Left forelimb (tissue), 1 donor: ENCODE data around the gene TMEM225B.
"Not testable (repeated sequence)": the region's sequence is repeated elsewhere in the genome, so short reads cannot be mapped to it uniquely, and the experiment has no call there.

Source experiments
- DNase-seq: peaks from one replicate; pipeline ENCODE4 v3.0.0-alpha.2; 2018; ENCODE audit warnings: low spot score

Gene TMEM225B, protein sequence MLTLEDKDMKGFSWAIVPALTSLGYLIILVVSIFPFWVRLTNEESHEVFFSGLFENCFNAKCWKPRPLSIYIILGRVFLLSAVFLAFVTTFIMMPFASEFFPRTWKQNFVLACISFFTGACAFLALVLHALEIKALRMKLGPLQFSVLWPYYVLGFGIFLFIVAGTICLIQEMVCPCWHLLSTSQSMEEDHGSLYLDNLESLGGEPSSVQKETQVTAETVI

DNA sequence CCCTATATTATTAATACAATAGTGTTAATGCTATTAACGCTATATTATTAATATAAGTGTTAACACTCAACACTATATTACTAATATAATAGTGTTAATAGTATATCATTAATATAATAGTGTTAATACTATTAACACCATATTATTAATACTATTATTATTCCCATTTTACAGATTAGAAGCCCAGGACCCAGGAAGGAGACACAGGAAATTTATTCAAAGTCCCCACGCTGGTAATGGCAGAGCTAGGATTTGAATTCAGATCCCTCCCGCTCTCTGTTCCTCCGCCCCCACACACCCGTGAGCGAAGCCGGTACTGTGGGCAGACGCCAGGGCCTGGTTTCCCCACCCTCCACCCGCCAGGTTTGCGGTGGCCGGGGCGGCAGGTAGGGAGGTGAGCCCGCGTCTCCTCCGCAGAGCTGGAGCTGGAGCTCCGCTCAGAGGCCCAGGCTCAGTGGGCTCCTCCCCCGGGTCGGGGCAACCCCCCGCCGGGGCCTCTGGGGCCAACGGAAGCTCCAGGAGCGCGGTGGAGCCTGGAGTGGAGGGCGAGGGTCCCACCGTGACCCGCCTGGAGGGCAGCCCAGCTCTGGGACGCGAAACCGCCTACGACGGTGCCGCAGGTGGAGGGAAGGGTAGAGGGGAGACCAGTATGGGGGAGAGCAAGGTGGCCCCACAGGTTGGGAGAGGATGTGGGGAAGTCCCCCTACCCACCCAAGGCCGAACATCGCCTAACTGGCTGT is at the start of gene TMEM225B:
TSS of gene TMEM225B (plus strand) at position 506 of the 740 bp plus-strand sequence. CDS start 6,122 bp downstream, outside the sequence.
- no peak for DNase-seq

DNA sequence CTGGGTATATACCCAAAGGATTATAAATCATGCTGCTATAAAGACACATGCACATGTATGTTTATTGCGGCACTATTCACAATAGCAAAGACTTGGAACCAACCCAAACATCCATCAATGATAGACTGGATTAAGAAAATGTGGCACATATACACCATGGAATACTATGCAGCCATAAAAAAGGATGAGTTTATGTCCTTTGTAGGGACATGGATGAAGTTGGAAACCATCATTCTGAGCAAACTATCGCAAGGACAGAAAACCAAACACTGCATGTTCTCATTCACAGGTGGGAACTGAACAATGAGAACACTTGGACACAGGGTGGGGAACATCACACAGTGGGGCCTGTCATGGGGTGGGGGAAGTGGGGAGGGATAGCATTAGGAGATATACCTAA is 48.5 kb upstream of the TMEM225B start:
- DNase-seq = not testable (repeated sequence)

DNA sequence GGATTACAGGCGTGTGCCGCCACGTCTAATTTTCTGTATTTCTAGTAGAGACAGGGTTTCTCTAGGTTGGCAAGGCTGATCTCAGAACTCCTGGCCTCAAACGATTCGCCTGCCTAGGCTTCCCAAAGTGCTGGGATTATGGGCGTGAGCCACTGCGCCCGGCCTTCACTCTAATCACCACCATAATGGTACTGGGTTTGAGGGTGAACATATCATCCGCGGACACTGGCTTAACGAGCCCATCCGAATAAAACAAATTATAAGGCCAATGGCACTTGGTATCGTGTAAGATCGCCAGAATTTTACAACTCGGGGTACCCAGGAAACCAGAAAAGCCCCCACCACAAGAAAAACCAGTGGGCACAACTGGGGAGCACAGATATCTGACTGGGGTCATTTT is 46.7 kb upstream of the TMEM225B start:
- no peak for DNase-seq

DNA sequence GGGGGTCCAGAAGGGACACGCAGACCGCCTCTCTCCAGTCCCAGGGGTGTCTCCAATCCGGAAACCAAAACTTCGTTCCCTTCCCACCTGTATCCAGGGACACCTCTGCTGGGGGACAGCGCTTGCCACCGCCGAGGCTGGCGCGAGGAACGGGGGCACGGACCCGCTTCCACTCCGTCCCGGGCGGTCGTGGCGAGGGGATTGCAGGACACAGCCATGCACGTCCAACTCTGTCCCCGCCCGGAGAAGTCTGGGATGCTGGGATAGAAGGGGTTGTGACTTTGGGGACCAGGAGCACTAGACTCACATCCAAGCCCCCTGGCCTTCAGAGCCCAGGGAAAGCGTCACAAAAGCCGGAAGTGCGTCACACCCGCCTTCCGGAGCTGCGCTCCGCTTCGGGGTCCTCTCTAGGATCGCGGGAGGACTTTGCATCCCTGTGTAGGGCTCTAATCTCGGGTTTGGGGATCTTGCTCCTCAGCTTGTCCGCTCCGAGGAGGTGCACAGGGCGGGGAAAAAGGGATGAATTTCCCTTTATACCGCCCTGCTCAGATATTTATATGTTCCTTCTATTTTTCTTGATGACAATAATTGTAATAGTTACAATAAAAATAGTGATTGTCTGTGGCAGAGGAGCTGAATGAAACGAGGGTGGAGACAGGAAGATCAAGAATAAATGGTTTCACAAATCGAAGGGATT is 46.2 kb upstream of the TMEM225B start, which contains the start of gene FAM200A:
TSS of gene FAM200A (minus strand) at position 348 of the 697 bp plus-strand sequence. CDS start 3,707 bp downstream, outside the sequence.
- peak; percentile 94 for DNase-seq

DNA sequence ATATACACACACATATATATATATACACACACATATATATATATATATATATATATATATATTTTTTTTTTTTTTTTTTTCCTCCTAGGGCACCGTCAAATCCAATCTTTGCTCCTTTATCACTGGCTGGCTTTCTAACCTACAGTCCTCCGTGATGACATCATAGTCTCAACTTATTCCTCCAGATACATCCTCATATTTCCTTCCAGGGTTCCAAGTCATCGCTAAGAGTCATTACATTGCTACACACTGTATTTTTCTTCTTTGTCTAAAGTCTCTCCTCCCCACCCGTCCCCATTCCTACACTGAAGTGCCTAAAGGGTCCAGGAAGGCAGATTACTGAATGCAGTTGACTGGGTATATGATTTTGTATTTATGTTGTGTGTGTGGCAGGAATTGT is 45.0 kb upstream of the TMEM225B start:
- no peak for DNase-seq

DNA sequence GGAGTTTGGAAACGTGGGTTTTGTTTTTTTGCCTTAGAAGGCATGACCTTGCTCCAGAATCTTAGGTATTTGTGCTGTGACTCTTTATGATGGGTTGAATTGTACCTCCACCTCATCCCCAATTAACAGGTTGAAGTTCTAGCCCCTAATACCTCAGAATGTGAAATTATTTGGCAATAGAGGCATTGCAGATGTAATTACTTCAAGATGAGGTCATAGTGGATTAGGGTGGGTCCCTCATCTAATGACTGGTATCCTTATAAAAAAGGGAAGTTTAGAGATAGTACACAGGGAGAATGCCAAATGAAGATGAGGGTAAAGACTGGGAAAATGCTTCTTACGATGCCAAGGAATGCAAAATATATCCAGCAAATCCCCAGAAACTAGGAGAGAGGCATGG is 43.1 kb upstream of the TMEM225B start:
- no peak for DNase-seq

DNA sequence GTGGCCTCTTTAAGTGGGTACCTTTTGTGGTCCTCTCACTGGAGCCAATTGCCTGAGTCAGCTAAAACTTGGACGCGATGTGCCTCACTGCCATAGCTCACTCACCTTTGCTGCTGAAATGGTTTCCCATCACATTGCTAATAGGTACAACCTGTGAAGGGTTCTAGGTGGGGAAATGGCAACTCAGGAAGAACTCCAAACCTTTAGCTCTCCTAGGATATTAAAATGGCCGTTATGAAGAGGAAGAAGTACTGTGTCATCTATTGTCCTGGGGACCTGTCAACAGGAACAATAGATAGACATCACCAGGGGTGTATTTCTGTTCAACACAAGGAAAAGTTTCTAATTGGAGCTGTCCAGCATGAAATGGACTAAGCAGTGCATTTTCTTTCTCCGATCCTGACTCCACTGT is 40.9 kb upstream of the TMEM225B start:
- no peak for DNase-seq

DNA sequence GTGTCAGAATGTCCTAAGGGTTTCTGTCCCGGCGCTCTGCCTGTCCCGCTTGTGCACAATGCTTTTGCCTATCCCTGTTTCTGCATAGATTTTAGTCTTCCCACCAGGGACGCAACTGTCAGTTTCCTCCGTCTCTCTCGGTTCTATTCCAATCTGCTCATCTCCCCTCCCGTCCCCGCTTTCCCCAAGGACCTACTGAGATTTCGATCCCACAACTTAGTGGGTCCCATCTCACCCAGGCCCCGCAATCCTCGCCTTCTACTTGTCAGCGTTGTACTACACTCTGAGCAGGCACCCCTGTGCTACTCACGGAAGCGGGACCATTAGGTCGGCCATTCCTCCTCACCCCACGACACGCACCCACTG is 40.1 kb upstream of the TMEM225B start:
- DNase-seq = no peak

DNA sequence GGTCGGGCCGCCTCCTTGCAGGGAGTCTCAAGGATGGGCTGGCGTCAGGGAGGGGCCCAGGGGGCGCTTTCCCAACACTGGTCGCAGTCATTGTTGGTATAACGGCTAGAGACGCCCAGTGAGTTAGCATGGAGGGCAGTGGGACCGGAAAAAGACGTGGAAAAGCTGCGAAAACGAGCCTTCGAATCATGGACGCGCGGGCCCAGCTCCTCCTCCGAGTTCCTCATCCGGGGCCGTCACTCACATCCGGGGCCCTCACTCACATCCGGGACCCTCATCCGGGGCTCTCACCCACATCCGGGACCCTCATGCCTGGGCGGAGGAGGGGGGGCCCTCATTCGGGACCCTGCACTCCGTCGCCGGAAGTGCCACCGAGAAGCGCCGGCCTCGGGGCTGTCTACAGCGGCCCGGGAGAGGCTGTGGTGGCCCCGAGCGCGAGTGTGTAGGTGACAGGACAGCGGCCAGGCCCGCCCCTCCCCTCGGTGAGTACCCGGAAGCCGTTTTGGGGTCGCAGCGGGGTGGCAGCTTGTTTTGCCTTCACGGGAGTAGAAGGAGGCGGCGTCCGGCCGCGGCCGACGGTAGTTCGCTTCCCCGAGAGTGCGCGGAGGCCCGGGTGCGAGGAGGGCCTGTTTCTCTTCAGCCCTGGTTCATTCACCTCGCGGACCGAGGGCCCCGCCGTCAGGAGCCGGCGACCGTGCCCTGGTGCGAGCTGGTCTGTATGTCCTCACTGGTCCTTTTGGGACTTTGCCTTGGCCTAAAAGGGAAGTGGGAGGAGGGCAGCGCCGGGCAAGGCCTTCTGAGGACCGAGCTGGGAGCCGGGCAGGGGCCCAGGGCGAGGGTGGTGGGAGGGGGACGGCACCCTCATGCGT is 39.5 kb upstream of the TMEM225B start, which contains the start of gene ZNF655:
TSS of gene ZNF655 (plus strand) at position 337 of the 869 bp plus-strand sequence. CDS start 1,918 bp downstream, outside the sequence.
- peak; percentile 98 for DNase-seq

DNA sequence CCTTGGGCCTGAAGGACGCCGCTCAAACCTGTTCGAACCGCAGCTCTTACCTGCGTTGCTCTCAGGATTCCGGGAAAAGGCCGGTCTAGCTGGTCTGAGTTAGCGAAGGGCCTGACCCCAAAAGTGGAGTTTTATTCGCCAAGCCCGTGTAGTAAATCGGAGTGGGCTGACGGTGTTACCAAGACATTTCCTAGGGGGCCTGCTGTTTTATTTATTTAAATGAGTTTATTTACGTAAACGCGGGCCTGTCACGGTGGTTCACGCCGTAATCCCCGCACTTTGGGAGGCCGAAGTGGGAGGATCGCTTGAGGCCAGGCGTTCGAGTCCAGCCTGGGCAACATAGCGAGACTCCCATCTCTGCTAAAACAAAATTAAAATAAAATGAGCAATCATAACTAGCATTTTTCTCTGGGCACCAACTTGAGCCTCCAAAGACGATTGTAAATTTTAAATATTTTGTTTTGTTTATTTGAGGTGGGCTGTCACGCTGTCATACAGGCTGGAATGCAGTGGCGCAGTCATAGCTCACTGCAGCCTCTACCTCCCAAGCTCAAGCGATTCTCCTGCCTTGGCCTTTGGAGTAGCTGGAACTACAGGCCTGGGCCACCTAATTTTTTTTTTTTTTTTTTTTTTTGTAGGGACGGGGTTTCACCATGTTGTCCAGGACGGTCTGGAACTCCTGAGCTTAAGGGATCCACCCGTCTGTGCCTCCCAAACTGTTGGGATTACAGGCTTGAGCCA is 38.7 kb upstream of the TMEM225B start:
- no peak for DNase-seq

DNA sequence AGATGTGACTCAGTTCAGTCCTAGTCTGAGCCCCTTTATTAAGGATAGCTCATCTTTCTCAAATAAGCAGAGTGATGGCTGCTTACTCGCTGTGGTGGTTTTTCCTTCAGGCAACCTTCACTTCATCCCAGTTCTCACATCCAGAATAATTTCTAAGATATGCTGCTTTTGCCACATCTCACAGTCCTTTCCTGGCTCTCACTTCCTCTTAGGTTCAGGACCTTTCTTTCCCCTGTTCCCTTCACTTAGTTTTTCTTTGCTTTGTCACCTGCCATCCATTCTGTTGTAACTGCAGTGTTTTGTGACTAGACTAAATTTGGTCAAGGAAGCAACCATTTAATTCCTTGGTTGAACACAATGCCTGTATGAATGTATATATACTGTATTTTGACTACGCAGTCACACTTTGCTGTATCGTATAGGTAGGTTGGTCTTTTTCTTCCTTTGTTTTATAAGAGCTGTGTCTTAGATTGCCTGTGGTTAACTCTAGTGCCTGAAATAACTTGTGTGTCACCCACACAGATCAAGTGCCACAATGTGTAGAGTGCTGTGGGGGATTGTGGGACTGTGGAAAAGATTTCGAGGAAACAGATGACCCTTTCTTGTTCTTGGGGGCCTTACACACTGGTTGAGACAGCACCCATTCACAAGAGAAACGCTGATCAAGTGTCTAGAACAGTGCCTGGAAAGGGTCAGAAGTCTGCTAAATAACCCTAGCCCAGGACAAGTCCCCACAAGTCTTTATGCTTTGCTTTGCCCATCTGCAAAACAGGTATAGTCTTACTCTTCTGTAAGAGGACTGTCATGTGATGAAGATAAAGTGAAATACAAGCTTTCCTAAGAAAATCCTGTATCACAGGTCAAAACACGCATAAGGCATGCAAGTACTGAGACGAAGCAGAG is 37.0 kb upstream of the TMEM225B start:
- no peak for DNase-seq

DNA sequence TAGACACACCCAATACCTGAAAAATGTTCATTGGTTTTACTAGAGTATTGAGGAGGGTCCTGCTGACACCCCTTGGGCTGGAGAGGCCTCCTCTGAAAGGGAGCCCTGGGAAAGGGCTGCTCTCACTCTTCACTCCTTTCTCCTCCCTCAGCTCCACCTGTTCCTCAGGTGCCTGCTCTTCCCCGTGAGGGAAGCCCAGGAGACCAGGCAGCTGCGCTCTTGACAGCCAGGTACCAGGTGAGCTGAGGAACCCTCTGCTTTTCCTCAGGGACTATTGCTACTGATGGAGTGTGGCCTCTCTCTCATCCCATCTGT is 36.4 kb upstream of the TMEM225B start:
- DNase-seq = no peak

DNA sequence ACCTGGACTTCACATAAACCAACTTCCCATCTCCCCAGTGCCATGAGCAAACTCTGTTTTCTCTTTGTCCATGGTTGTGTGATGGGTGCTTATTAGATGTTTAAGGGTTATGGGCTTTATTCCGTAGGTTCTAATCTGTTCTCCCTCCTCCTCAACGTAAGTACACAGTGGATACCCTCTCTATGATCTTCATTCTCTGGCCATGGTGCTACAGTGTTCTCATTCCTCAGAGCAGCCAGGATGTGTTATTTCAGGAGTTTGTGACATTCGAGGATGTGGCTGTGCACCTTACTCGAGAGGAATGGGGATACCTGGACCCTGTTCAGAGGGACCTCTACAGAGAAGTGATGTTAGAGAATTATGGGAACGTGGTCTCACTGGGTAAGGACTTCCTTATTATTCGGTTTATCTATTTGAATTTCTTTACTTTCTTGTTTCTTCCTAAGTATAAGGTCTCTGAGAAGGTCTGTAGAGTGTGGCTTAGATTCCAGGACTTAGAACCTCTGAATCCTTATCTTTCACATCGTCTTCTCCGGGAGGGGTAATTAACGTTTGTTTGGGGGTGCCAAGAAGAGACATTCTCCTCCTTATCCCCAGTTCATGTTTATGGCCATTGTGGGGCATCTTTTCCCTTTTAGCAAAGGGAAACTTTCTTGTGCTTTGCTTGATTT is 35.8 kb upstream of the TMEM225B start:
- no peak for DNase-seq

DNA sequence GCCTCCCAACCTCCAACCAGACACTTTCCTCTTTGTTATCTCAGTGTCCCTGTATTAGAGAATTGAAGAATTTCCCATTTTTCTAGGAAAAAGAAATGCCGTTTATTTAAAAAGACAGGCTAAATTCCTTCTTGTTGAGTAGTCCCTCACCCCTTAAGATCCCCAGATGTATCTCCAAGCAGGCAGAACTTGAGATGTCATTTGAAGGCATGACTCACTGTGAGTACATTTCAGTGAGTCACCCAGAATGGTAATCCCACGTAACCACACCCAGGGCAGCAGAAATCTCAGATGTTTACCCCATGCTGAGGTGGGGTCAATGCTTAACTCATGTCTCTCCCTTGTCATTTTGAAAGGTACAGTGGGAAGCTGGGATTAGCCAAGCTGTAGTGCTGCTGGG is 35.2 kb upstream of the TMEM225B start:
- no peak for DNase-seq

DNA sequence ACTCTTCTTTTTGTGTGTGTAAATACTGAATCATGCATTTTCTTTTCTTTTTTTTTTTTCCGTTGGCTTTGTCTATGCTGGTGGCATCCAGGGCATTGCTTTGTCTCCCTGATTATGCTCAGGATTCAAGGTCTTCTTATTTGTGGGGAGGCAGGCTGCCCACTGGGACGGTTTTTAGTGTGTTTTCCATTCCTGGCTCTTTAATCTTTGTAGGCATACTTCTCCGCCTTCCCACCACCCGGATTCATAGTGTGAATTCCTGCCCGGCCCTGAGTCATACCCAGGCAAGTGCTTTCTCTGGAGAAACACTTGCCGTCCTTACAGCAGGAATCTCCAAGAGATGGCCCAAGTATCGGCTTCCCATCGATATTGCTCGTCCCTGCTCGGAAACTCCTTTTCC is 34.4 kb upstream of the TMEM225B start:
- DNase-seq = no peak

DNA sequence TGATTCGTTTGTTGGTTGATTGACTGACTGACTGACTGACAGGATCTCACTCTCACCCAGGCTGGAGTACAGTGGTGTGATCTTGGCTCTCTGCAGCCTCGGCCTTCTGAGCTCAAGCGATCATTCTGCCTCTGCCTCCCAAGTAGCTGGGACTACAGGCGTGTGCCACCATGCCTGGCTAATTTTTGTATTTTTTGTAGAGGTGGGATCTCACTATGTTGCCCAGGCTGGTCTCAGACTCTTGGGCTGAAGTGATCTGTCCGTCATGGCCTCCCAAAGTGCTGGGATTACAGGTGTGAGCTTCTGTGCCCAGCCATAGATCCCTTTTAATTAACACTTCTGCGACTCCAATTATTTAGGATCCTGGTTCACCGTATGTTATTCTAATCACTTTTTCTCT is 29.3 kb upstream of the TMEM225B start:
- not testable (repeated sequence) for DNase-seq

DNA sequence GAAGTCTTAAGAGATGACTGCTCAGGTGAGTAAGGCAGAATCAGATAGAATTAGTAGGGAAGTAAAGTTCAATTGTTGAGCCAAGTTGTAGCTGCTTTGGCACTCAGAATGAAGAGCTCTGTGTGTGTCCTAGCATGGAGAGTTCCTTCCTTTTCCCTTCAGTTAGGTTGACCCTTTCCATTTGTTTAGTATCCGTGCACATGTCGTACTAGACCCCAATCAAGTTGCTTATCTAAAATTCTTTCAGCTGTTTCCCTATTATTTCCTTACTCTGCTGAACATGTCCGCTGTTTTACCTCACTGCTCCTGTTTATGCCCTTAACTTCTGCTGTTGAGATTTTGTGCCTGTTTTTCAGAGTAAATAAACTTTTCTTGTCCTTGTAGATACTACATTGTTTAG is 26.3 kb upstream of the TMEM225B start:
- DNase-seq = no peak

DNA sequence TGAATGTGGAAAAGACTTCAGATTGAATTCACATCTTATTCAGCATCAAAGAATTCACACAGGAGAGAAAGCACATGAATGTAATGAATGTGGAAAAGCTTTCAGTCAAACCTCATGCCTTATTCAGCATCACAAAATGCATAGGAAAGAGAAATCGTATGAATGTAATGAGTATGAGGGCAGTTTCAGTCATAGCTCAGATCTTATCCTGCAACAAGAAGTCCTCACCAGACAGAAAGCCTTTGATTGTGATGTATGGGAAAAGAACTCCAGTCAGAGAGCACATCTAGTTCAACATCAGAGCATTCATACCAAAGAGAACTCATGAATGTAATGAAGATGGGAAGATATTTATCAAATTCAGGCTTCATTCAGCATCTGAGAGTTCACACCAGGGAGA is 24.8 kb upstream of the TMEM225B start:
- no peak for DNase-seq

DNA sequence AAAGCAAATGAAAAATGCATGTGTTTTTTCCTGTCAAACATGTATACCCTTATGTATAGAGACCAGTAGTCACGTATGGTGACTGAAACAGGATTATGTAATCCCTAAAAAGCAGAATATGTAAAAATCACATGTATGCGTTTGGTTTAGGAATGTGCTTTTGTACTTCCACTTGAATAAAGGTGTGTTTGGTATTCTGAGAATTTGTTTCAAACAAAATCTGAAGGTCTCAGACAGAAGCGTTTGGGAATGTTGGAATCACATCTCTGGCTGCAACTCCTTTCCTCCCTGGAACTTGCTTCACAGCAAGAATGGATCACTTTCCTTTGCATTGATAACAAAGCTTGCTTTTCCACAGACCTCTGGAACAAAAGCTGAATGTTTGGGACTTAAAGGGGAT is 21.8 kb upstream of the TMEM225B start:
- no peak for DNase-seq
